ENCODE results near the gene TOMM40. TPM values are rescaled to one million over a fixed set of nuclear protein-coding genes. Genes with fewer than 3 reads are reported as not detected.

The TOMM40 gene
- total and polyA plus RNA-seq, 2 of the 13 experiments (the other 11 are each of a cell fraction or from before 2014, with no cell fraction given): 72.0 to 110 TPM

DNA sequence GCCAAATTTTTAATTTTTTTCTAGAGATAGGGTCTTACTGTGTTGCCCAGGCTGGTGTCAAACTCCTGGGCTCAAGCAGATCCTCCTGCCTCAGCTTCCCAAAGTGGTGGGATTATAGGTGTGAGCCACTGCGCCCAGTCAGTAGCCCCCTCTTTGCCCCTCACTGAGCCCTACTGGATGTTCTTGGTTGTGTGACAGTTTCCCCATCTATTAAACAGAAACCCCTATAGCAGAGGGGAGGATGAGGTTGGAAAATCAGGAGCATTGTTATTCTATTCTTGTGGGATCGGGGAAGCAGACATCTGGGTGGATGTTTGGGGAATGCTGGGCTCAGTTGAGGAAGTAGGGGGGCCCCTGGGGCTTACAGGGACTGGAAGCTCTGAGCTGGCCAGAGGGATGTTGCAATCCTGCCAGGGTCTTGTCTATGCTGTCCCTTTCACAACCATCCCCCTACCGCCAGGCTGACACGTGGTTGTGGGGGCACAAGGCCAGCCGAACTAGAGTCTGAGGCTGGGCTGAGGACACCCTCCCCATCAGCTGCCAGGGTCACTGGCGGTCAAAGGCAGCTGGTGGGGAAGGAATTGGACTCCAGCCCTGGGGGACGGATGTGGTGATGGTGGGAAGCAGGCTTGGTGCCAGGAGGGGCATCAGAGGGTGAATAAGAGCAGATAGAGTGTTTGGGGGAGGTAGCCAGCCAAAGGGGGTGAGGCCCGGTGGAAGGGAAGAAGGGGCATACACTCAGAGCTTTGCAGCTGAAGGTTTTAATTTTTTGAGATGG, 34.2 kb downstream of the TOMM40 start (continued):
- TF ChIP-seq, protein P1, sequence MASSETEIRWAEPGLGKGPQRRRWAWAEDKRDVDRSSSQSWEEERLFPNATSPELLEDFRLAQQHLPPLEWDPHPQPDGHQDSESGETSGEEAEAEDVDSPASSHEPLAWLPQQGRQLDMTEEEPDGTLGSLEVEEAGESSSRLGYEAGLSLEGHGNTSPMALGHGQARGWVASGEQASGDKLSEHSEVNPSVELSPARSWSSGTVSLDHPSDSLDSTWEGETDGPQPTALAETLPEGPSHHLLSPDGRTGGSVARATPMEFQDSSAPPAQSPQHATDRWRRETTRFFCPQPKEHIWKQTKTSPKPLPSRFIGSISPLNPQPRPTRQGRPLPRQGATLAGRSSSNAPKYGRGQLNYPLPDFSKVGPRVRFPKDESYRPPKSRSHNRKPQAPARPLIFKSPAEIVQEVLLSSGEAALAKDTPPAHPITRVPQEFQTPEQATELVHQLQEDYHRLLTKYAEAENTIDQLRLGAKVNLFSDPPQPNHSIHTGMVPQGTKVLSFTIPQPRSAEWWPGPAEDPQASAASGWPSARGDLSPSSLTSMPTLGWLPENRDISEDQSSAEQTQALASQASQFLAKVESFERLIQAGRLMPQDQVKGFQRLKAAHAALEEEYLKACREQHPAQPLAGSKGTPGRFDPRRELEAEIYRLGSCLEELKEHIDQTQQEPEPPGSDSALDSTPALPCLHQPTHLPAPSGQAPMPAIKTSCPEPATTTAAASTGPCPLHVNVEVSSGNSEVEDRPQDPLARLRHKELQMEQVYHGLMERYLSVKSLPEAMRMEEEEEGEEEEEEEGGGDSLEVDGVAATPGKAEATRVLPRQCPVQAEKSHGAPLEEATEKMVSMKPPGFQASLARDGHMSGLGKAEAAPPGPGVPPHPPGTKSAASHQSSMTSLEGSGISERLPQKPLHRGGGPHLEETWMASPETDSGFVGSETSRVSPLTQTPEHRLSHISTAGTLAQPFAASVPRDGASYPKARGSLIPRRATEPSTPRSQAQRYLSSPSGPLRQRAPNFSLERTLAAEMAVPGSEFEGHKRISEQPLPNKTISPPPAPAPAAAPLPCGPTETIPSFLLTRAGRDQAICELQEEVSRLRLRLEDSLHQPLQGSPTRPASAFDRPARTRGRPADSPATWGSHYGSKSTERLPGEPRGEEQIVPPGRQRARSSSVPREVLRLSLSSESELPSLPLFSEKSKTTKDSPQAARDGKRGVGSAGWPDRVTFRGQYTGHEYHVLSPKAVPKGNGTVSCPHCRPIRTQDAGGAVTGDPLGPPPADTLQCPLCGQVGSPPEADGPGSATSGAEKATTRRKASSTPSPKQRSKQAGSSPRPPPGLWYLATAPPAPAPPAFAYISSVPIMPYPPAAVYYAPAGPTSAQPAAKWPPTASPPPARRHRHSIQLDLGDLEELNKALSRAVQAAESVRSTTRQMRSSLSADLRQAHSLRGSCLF (CRISPR knock-in tag; IDR thresholded peaks at IDR 0.05; ENCODE audit: borderline replicate concordance): no peak
- TF ChIP-seq ZNF792 (CRISPR knock-in tag; IDR thresholded peaks at IDR 0.05) (peak; percentile 92), ZNF3 (CRISPR knock-in tag; IDR thresholded peaks at IDR 0.05) (no peak; the same call in 1 of the 2 replicates), ZNF839 (CRISPR knock-in tag; IDR thresholded peaks at IDR 0.05; ENCODE audit: borderline replicate concordance) (peak; percentile 89; the same call in 1 of the 2 replicates), BORCS8-MEF2B (CRISPR knock-in tag; IDR thresholded peaks at IDR 0.05) (peak; percentile 94), ZNF432 (CRISPR knock-in tag; IDR thresholded peaks at IDR 0.05; ENCODE audit: borderline replicate concordance) (no peak), MAZ (IDR thresholded peaks at IDR 0.05; ENCODE audit: borderline replicate concordance, low read depth, low read length) (peak; percentile 61; the same call in 1 of the 2 replicates), MAZ (CRISPR knock-in tag; IDR thresholded peaks at IDR 0.05; ENCODE audit: low read depth) (peak; percentile 99), ZNF367 (CRISPR knock-in tag; IDR thresholded peaks at IDR 0.05; ENCODE audit: borderline replicate concordance) (no peak), AHR (CRISPR knock-in tag; IDR thresholded peaks at IDR 0.05) (peak; percentile 68; the same call in 1 of the 2 replicates), ZBTB21 (CRISPR knock-in tag; IDR thresholded peaks at IDR 0.05) (no peak), SCMH1 (CRISPR knock-in tag; IDR thresholded peaks at IDR 0.05; ENCODE audit: borderline replicate concordance) (no peak)
- TF ChIP-seq, protein P2, sequence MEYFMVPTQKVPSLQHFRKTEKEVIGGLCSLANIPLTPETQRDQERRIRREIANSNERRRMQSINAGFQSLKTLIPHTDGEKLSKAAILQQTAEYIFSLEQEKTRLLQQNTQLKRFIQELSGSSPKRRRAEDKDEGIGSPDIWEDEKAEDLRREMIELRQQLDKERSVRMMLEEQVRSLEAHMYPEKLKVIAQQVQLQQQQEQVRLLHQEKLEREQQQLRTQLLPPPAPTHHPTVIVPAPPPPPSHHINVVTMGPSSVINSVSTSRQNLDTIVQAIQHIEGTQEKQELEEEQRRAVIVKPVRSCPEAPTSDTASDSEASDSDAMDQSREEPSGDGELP (IDR thresholded peaks at IDR 0.05; ENCODE audit: borderline replicate concordance, low read depth): peak; percentile 99
- TF ChIP-seq, protein P3, sequence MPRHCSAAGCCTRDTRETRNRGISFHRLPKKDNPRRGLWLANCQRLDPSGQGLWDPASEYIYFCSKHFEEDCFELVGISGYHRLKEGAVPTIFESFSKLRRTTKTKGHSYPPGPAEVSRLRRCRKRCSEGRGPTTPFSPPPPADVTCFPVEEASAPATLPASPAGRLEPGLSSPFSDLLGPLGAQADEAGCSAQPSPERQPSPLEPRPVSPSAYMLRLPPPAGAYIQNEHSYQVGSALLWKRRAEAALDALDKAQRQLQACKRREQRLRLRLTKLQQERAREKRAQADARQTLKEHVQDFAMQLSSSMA (CRISPR knock-in tag; IDR thresholded peaks at IDR 0.05): peak; percentile 69; the same call in 1 of the 2 replicates
- TF ChIP-seq, protein P4, sequence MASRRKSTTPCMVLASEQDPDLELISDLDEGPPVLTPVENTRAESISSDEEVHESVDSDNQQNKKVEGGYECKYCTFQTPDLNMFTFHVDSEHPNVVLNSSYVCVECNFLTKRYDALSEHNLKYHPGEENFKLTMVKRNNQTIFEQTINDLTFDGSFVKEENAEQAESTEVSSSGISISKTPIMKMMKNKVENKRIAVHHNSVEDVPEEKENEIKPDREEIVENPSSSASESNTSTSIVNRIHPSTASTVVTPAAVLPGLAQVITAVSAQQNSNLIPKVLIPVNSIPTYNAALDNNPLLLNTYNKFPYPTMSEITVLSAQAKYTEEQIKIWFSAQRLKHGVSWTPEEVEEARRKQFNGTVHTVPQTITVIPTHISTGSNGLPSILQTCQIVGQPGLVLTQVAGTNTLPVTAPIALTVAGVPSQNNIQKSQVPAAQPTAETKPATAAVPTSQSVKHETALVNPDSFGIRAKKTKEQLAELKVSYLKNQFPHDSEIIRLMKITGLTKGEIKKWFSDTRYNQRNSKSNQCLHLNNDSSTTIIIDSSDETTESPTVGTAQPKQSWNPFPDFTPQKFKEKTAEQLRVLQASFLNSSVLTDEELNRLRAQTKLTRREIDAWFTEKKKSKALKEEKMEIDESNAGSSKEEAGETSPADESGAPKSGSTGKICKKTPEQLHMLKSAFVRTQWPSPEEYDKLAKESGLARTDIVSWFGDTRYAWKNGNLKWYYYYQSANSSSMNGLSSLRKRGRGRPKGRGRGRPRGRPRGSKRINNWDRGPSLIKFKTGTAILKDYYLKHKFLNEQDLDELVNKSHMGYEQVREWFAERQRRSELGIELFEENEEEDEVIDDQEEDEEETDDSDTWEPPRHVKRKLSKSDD (CRISPR knock-in tag; IDR thresholded peaks at IDR 0.05; ENCODE audit: low read depth): 0 out of 2 replicates have a peak, but pooled peaks have one; percentile 65
- TF ChIP-seq, protein P5, sequence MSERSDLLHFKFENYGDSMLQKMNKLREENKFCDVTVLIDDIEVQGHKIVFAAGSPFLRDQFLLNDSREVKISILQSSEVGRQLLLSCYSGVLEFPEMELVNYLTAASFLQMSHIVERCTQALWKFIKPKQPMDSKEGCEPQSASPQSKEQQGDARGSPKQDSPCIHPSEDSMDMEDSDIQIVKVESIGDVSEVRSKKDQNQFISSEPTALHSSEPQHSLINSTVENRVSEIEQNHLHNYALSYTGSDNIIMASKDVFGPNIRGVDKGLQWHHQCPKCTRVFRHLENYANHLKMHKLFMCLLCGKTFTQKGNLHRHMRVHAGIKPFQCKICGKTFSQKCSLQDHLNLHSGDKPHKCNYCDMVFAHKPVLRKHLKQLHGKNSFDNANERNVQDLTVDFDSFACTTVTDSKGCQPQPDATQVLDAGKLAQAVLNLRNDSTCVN (CRISPR knock-in tag; IDR thresholded peaks at IDR 0.05; ENCODE audit: borderline replicate concordance): peak; percentile 72; the same call in 1 of the 2 replicates
- TF ChIP-seq, protein P6, sequence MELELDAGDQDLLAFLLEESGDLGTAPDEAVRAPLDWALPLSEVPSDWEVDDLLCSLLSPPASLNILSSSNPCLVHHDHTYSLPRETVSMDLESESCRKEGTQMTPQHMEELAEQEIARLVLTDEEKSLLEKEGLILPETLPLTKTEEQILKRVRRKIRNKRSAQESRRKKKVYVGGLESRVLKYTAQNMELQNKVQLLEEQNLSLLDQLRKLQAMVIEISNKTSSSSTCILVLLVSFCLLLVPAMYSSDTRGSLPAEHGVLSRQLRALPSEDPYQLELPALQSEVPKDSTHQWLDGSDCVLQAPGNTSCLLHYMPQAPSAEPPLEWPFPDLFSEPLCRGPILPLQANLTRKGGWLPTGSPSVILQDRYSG (CRISPR knock-in tag; IDR thresholded peaks at IDR 0.05): no peak

Data from HepG2 (cell line).